GM13977 (cell line): ENCODE data around the gene PA2G4.

Experiments
- DNase-seq: peaks from one replicate; pipeline ENCODE4 v3.0.0; 2012; ENCODE audit warnings: low spot score
- CTCF ChIP-seq: IDR thresholded peaks from 2 replicates; pipeline ENCODE4 v1.5.1; 2012; ENCODE audit warnings: mild to moderate bottlenecking, control low read depth; ENCODE audit not compliant: insufficient read depth; ENCODE audit errors: extremely low read depth, missing control alignments
- in situ Hi-C: fragments of 300-500 bp; cut with MboI; formaldehyde crosslinking; loops from one replicate; pipeline ENCODE4 v1.12.0; 2022; ENCODE audit warnings: low sequenced_read_pairs, low pct_unique_long_range_greater_than_20kb, mixed read lengths, inconsistent platforms; ENCODE audit not compliant: unreplicated experiment

The PA2G4 gene

GRCh38 chr12:56078931-56079722, 25.2 kb upstream of the PA2G4 start:
- TF ChIP-seq CTCF, result peak; percentile 63
- in situ Hi-C loops, result no loop called here
- peak; percentile 86 for DNase-seq

GRCh38 chr12:56079723-56080555, 24.4 kb upstream of the PA2G4 start, which contains the start of gene ERBB3:
Gene ERBB3, plus strand, starts transcription at chr12:56080165. Its CDS starts 136 bp downstream, at chr12:56080301.
- in situ Hi-C loops, result no loop called here
- peak; percentile 76 for DNase-seq
- no peak for TF ChIP-seq CTCF

GRCh38 chr12:56080556-56081138, 23.7 kb upstream of the PA2G4 start:
- in situ Hi-C loops, result no loop called here
- DNase-seq, result peak; percentile 33
- no peak for TF ChIP-seq CTCF

DNA sequence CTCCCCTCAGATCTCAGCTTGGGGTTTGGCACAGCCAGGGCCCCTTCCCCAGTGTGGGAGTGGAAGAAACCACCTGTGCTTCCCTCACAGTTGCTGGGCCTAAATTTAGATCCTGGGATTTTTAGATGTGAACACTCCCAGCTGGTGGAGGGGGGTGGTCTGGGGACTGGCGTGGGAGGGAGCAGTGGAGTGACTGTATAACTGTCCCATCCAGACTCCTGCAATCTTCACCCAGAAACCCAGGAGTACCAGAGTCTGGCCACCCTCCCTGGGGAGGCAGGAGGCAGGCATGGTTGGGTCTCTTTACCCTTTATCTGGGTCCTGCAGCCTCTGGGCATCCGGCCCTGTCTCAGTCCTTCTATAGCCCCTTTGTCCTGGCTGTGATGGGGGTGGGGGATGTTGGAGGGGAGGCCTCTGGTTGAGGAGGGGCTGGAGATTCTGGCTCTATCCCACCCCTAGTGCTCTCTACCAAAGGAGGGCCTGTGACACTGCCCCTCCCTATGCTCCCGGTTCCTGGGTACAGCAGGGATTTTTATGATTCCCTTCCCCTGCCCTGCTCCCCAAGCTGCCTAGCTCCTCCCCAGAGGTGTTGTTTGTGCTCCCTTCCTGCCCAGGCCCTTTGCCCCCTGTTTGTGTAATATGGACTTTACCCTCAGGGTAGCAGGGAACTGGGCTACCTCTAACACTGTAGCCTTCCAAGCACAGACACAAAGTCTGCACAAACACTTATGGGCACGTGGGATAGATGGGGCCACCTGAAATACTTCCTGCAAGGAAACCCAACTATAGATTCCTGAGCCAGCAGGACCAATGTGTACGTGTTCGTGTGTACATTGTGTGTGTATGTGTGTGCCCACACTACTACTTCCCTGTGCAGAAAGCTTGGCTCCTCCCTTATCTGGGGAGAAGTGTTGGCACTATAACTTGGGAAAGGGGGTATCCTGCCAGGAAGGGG, 22.7 kb upstream of the PA2G4 start:
- DNase-seq, result no peak
- in situ Hi-C loops, result no loop called here
- TF ChIP-seq CTCF, result no peak

GRCh38 chr12:56082382-56082781, 22.0 kb upstream of the PA2G4 start:
- TF ChIP-seq CTCF, result no peak
- in situ Hi-C loops, result no loop called here
- no peak for DNase-seq

DNA sequence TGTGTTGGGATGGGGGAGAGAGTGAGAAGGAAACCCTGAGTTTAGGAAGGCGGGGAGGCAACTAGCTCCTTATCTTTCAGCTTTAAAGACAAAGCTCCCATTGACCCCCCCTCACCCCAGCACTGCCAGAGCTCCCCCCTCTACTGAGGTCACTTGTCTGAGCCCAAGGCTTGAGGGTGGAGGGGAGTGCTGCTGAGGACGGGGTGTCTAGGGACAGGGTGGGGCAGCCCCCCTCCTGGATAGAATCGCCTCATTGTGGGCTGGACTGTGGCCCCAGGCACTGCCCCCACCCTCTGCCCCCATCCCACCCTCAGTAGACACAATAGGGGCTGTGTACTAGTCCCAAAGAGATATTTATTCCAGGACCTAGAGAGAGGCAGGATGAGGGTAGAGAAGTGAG, 21.4 kb upstream of the PA2G4 start:
- no peak for TF ChIP-seq CTCF
- no peak for DNase-seq
- in situ Hi-C loops, result no loop called here
